ENCODE data around the gene ZNF425. TPM values are rescaled to one million over a fixed set of nuclear protein-coding genes. Genes with fewer than 3 reads are reported as not detected.

ZNF425 gene
- total and polyA plus RNA-seq, 9 of the 15 experiments (the other 6 are each of a cell fraction or from before 2014, with no cell fraction given), result 0.03 to 0.89 (median 0.54) TPM

DNA sequence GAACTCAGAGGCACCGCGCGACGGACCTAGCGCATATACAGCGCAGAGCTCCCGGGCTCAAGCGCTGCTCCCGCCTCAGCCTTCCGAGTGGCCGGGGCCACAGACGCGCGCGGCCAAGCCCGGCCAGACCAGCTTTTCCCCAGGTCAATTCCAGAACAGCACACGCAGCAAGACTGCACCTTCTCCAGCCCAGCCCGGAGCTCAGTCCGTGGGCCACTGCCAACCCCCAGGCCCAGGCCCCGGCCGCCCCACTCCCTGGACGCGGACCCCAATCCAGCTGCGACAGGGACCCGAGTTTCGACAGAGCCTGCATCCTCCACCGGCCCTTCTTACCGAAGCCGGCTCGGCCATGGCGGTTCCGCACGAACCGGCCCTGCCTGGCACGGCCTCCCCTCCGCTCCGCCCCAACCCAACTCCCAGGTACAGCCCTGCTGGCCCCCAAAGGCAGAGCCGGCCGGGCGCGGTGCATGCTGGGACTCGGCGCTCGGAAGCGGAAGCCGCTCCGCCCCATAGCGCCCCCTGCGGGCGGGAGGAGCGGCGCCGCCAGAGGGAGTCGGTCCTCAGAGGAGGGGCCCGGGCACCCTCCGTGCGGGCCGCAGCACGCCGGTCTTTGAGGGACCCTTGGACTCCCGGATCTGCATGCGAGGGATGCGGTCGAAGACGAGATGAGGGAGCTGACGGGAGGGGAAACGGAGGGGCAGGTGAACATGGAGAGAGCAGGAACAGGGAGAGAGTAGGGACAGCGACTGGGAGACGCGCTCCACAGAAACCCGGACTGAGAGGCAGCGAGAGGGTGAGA is at the start of gene ZNF425 (continued):
- TF ChIP-seq ZNF274 (IDR thresholded peaks at IDR 0.05; ENCODE audit: borderline replicate concordance, low read depth, low read length), result no peak
- no peak for TF ChIP-seq HDAC3 (IDR thresholded peaks at IDR 0.05; ENCODE audit: borderline replicate concordance, partially characterized antibody)
- TF ChIP-seq ILF3 (IDR thresholded peaks at IDR 0.05; ENCODE audit: borderline replicate concordance), result peak; percentile 96
- TF ChIP-seq BRD4 (IDR thresholded peaks at IDR 0.05), result peak; percentile 90
- peak; percentile 96 for TF ChIP-seq GABPB1 (CRISPR knock-in tag; IDR thresholded peaks at IDR 0.05)
- TF ChIP-seq SPI1 (IDR thresholded peaks at IDR 0.05; ENCODE audit: borderline replicate concordance, low read depth, low read length), result peak; percentile 76; the same call in 1 of the 2 replicates
- peak; percentile 13 to 72; a peak in 3 of 4 replicates for TF ChIP-seq ARNT (IDR thresholded peaks at IDR 0.05)
- peak; percentile 65; the same call in 1 of the 2 replicates for TF ChIP-seq TARDBP (IDR thresholded peaks at IDR 0.05)
- TF ChIP-seq, protein P1, sequence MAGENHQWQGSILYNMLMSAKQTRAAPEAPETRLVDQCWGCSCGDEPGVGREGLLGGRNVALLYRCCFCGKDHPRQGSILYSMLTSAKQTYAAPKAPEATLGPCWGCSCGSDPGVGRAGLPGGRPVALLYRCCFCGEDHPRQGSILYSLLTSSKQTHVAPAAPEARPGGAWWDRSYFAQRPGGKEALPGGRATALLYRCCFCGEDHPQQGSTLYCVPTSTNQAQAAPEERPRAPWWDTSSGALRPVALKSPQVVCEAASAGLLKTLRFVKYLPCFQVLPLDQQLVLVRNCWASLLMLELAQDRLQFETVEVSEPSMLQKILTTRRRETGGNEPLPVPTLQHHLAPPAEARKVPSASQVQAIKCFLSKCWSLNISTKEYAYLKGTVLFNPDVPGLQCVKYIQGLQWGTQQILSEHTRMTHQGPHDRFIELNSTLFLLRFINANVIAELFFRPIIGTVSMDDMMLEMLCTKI (IDR thresholded peaks at IDR 0.05; ENCODE audit: partially characterized antibody), result no peak
- TF ChIP-seq HMGN3 (IDR thresholded peaks at IDR 0.05; ENCODE audit: borderline replicate concordance, extremely low read depth, insufficient read length, low read depth, low read length), result peak; percentile 90
- TF ChIP-seq FOXP4 (CRISPR knock-in tag; IDR thresholded peaks at IDR 0.05; ENCODE audit: borderline replicate concordance), result peak; percentile 18; the same call in 1 of the 2 replicates
- TF ChIP-seq, protein P2, sequence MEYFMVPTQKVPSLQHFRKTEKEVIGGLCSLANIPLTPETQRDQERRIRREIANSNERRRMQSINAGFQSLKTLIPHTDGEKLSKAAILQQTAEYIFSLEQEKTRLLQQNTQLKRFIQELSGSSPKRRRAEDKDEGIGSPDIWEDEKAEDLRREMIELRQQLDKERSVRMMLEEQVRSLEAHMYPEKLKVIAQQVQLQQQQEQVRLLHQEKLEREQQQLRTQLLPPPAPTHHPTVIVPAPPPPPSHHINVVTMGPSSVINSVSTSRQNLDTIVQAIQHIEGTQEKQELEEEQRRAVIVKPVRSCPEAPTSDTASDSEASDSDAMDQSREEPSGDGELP (CRISPR knock-in tag; IDR thresholded peaks at IDR 0.05; ENCODE audit: borderline replicate concordance), result peak; percentile 96
- no peak for TF ChIP-seq PBX2 (CRISPR knock-in tag; IDR thresholded peaks at IDR 0.05; ENCODE audit: low read depth)
- no peak for TF ChIP-seq PBX2 (tag; conservative IDR thresholded peaks at IDR 0.05; ENCODE audit: low read depth)
- no peak for TF ChIP-seq SMAD2 (IDR thresholded peaks at IDR 0.05; ENCODE audit: low read depth, low read length)
- TF ChIP-seq MIER1 (IDR thresholded peaks at IDR 0.05; ENCODE audit: low read depth), result no peak; the same call in 1 of the 2 replicates
- TF ChIP-seq ZNF445 (CRISPR knock-in tag; IDR thresholded peaks at IDR 0.05; ENCODE audit: low read depth), result 0 out of 2 replicates have a peak, but pooled peaks have one; percentile 20
- TF ChIP-seq, protein P3, sequence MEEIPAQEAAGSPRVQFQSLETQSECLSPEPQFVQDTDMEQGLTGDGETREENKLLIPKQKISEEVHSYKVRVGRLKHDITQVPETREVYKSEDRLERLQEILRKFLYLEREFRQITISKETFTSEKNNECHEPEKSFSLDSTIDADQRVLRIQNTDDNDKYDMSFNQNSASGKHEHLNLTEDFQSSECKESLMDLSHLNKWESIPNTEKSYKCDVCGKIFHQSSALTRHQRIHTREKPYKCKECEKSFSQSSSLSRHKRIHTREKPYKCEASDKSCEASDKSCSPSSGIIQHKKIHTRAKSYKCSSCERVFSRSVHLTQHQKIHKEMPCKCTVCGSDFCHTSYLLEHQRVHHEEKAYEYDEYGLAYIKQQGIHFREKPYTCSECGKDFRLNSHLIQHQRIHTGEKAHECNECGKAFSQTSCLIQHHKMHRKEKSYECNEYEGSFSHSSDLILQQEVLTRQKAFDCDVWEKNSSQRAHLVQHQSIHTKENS (CRISPR knock-in tag; IDR thresholded peaks at IDR 0.05), result no peak

All from K562 (cell line).